ES-I3 (cell line): Measurements from ENCODE around the gene ATP13A1.
A peak's percentile ranks its signal among the peaks of the same experiment; 100 is the strongest.

Experiments
- H3K36me3 ChIP-seq: 2 replicates; pipeline ENCODE4 v1.6.1; 2013; ENCODE audit warnings: mild to moderate bottlenecking, low read length, control low read depth, moderate library complexity; ENCODE audit not compliant: insufficient read depth
- H3K4me1 ChIP-seq: 2 replicates; pipeline ENCODE4 v1.6.1; 2013; ENCODE audit warnings: mild to moderate bottlenecking, control low read depth, low read length; ENCODE audit not compliant: insufficient read depth
- H3K9ac ChIP-seq: 2 replicates; pipeline ENCODE4 v1.6.1; 2013; ENCODE audit warnings: low read depth, mild to moderate bottlenecking, low read length, moderate library complexity
- H3K9me3 ChIP-seq: 2 replicates; pipeline ENCODE4 v1.6.1; 2013; ENCODE audit warnings: mild to moderate bottlenecking, low read length, moderate library complexity; ENCODE audit not compliant: control insufficient read depth, insufficient read depth

ATP13A1 gene

GRCh38 chr19:19643158-19644053, 20.1 kb downstream of the ATP13A1 start, which contains the start of gene GMIP:
TSS of gene GMIP (minus strand) at chr19:19643657. CDS start at chr19:19643529, 128 bp downstream.
- H3K4me1 ChIP-seq = no peaks in the 10 kb centered on the region; the same call in 1 of the 2 replicates
- peaks cover 5% of the 10 kb centered on the region for H3K36me3 ChIP-seq
- H3K9ac ChIP-seq = peak within 1 kb of the TSS; percentile 81
- no peaks in the 10 kb centered on the region for H3K9me3 ChIP-seq

GRCh38 chr19:19642506-19643157, 20.8 kb downstream of the ATP13A1 start:
- Histone ChIP-seq H3K9ac (peak overlapping the region; percentile 81), H3K4me1 (no peaks in the 10 kb centered on the region; the same call in 1 of the 2 replicates), H3K36me3 (peaks cover 5% of the 10 kb centered on the region), H3K9me3 (no peaks in the 10 kb centered on the region)

GRCh38 chr19:19637523-19638251, 25.8 kb downstream of the ATP13A1 start:
- no peaks in the 10 kb centered on the region for H3K9me3 ChIP-seq
- peaks cover 7% of the 10 kb centered on the region; the same call in 1 of the 2 replicates for H3K36me3 ChIP-seq
- peak overlapping the region; percentile 26; the same call in 1 of the 2 replicates for H3K9ac ChIP-seq
- no peaks in the 10 kb centered on the region; the same call in 1 of the 2 replicates for H3K4me1 ChIP-seq

GRCh38 chr19:19637186-19637522, 26.3 kb downstream of the ATP13A1 start:
- H3K9me3 ChIP-seq = no peaks in the 10 kb centered on the region
- peaks cover 7% of the 10 kb centered on the region; the same call in 1 of the 2 replicates for H3K36me3 ChIP-seq
- H3K4me1 ChIP-seq = no peaks in the 10 kb centered on the region
- no peak overlapping the region; the same call in 1 of the 2 replicates for H3K9ac ChIP-seq

GRCh38 chr19:19636573-19637185, 26.8 kb downstream of the ATP13A1 start:
- Histone ChIP-seq H3K9ac (no peak overlapping the region), H3K4me1 (no peaks in the 10 kb centered on the region), H3K9me3 (no peaks in the 10 kb centered on the region), H3K36me3 (peaks cover 7% of the 10 kb centered on the region; the same call in 1 of the 2 replicates)

- no peak overlapping the region for H3K9ac ChIP-seq
- H3K36me3 ChIP-seq = peaks cover 7% of the 10 kb centered on the region; the same call in 1 of the 2 replicates
- no peaks in the 10 kb centered on the region for H3K4me1 ChIP-seq
- H3K9me3 ChIP-seq = no peaks in the 10 kb centered on the region
These were observed 28.2 kb downstream of the ATP13A1 start for GRCh38 chr19:19635313-19635702.

GRCh38 chr19:19634516-19635312, 28.8 kb downstream of the ATP13A1 start:
- peaks cover 7% of the 10 kb centered on the region; the same call in 1 of the 2 replicates for H3K36me3 ChIP-seq
- no peak overlapping the region for H3K9ac ChIP-seq
- H3K9me3 ChIP-seq = no peaks in the 10 kb centered on the region
- no peaks in the 10 kb centered on the region for H3K4me1 ChIP-seq

- Histone ChIP-seq H3K4me1 (no peaks in the 10 kb centered on the region), H3K9me3 (no peaks in the 10 kb centered on the region), H3K36me3 (peaks cover 7% of the 10 kb centered on the region; the same call in 1 of the 2 replicates), H3K9ac (no peak overlapping the region)
These were observed 29.6 kb downstream of the ATP13A1 start for GRCh38 chr19:19633711-19634515.

GRCh38 chr19:19632661-19633060, 30.8 kb downstream of the ATP13A1 start:
- no peaks in the 10 kb centered on the region for H3K9me3 ChIP-seq
- H3K36me3 ChIP-seq = peaks cover 7% of the 10 kb centered on the region; the same call in 1 of the 2 replicates
- no peak overlapping the region for H3K9ac ChIP-seq
- no peaks in the 10 kb centered on the region for H3K4me1 ChIP-seq

GRCh38 chr19:19631346-19631745, 32.1 kb downstream of the ATP13A1 start:
- Histone ChIP-seq H3K9me3 (no peaks in the 10 kb centered on the region), H3K36me3 (peaks cover 7% of the 10 kb centered on the region; the same call in 1 of the 2 replicates), H3K4me1 (peaks cover 5% of the 10 kb centered on the region; the same call in 1 of the 2 replicates), H3K9ac (no peak overlapping the region)

- Histone ChIP-seq H3K9ac (no peak overlapping the region), H3K9me3 (no peaks in the 10 kb centered on the region), H3K36me3 (peaks cover 7% of the 10 kb centered on the region; the same call in 1 of the 2 replicates), H3K4me1 (peaks cover 7% of the 10 kb centered on the region; the same call in 1 of the 2 replicates)
These were observed 33.0 kb downstream of the ATP13A1 start for GRCh38 chr19:19630426-19630825.

GRCh38 chr19:19630062-19630414, 33.4 kb downstream of the ATP13A1 start:
- Histone ChIP-seq H3K9me3 (no peaks in the 10 kb centered on the region), H3K9ac (no peak overlapping the region), H3K36me3 (peaks cover 7% of the 10 kb centered on the region; the same call in 1 of the 2 replicates), H3K4me1 (peaks cover 7% of the 10 kb centered on the region; the same call in 1 of the 2 replicates)
